Measurements from ENCODE around the gene KMT2D.

DNA sequence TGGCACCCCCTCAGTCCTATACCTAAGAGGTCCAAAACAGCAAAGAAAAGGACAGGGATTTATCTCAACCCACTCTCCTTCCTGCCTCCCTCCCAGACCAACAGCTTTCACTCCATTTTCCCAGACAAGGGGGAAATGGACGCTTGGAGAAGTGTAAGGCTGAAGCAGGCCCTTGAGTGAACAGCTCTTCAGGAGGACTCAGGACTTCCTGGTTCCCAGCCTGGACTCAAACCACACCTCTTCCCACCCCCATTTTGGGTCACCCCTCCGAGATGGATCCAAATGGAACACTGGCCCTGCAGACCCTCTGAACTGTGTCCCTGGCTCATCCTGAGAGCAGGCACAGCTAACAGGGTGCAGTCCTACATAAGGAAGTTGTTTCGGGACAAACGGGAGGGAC, 2.7 kb downstream of the KMT2D start:
- TF ChIP-seq CTCF (conservative IDR thresholded peaks at IDR 0.05; ENCODE audit: low read length) (no peak), EZH2phosphoT487 (IDR thresholded peaks at IDR 0.05; ENCODE audit: borderline replicate concordance) (no peak)

Data from Loucy (cell line).